A549 (cell line): ENCODE results near the gene TBC1D32. TPM values are rescaled to one million over a fixed set of nuclear protein-coding genes. Genes with fewer than 3 reads are reported as not detected.

ENCODE experiments used
- ATAC-seq, 2 experiments: fragments of 200-7000 bp in 1 of 2; fragments of >200 bp in 1 of 2; cut with Nextera tagmentation in 1 of 2; cut with Tn5 transposase in 1 of 2; 3 replicates each; pipeline versions ENCODE4 v1.8.0 to v1.9.1; 2018 to 2020; ENCODE audit warnings: mild to moderate bottlenecking in 1 of 2, moderate library complexity in 1 of 2
- CTCF ChIA-PET: fragments of 300-600 bp; sonication (Branson Sonifier 250); formaldehyde crosslinking; extraction: SDS; loops from one replicate; lab custom pipeline; 2021; ENCODE audit warnings: antibody characterized with exemption, inconsistent platforms; lab: Yijun Ruan, JAX
- POLR2A ChIA-PET: fragments of 350-600 bp; formaldehyde crosslinking; extraction: SDS; loops from one replicate; lab custom pipeline; 2021; ENCODE audit warnings: antibody characterized with exemption, inconsistent platforms; lab: Yijun Ruan, JAX
- DNase-seq, 2 experiments: peaks; one replicate each; pipeline versions ENCODE4 v3.0.0 to v3.0.0-alpha.2; 2011 to 2016; ENCODE audit warnings: low read depth in 1 of 2, low spot score in 1 of 2
- FAIRE-seq: peaks from 2 replicates; lab custom pipeline; 2011; peaks lifted over from hg19 to GRCh38; lab: Jason Lieb, UNC
- H3K27ac ChIP-seq, 2 experiments: fragments of >200 bp; sonication (Bioruptor Twin); formaldehyde crosslinking; 3 replicates each; pipeline ENCODE4 v1.5.1; 2016 to 2017
- H3K4me1 ChIP-seq: fragments of >200 bp; sonication (Bioruptor Twin); formaldehyde crosslinking; 3 replicates; pipeline ENCODE4 v1.6.1; 2016
- H3K4me2 ChIP-seq: fragments of >200 bp; sonication (Bioruptor Twin); formaldehyde crosslinking; 3 replicates; pipeline ENCODE4 v1.6.1; 2016
- H3K4me3 ChIP-seq: fragments of >200 bp; sonication (Bioruptor Twin); formaldehyde crosslinking; 3 replicates; pipeline ENCODE4 v1.5.1; 2016
- H3K9me3 ChIP-seq: fragments of >200 bp; sonication (Bioruptor Twin); formaldehyde crosslinking; 3 replicates; pipeline ENCODE4 v1.6.1; 2016
- BHLHE40 ChIP-seq: IDR thresholded peaks from 2 replicates; pipeline ENCODE4 v1.6.1; 2012; ENCODE audit warnings: low read depth, low read length, inconsistent platforms
- EHMT2 ChIP-seq: fragments of 200-600 bp; sonication (generic); IDR thresholded peaks from 2 replicates; pipeline ENCODE4 v1.6.1; 2016; ENCODE audit warnings: antibody characterized with exemption, low read depth, mild to moderate bottlenecking, moderate library complexity
- ESRRA ChIP-seq: fragments of 150-350 bp; IDR thresholded peaks from 2 replicates; pipeline ENCODE4 v1.6.1; 2014; ENCODE audit warnings: mild to moderate bottlenecking, low read length, borderline replicate concordance
- FOSB ChIP-seq: fragments of 250-450 bp; sonication (Bioruptor Pico); IDR thresholded peaks from 2 replicates; pipeline ENCODE4 v1.5.0; 2020; ENCODE audit warnings: mild to moderate bottlenecking, moderate library complexity
- FOSL2 ChIP-seq, 2 experiments: fragments of 450-650 bp in 1 of 2; fragments of >200 bp in 1 of 2; sonication (Bioruptor Twin) in 1 of 2; formaldehyde crosslinking; IDR thresholded peaks; 2 replicates each; pipeline versions ENCODE4 v1.5.0 to v1.6.1; 2016 to 2020; ENCODE audit warnings: mild to moderate bottlenecking in 1 of 2, moderate library complexity in 1 of 2
- HEYL ChIP-seq: fragments of 250-450 bp; sonication (Bioruptor Pico); IDR thresholded peaks from 2 replicates; pipeline ENCODE4 v1.8.0; 2021; ENCODE audit warnings: mild to moderate bottlenecking, moderate library complexity
- NR3C1 ChIP-seq: fragments of >200 bp; sonication (Bioruptor Twin); formaldehyde crosslinking; IDR thresholded peaks from 3 replicates; pipeline ENCODE4 v1.6.1; 2017
- RAD21 ChIP-seq, 2 experiments: fragments of >200 bp in 1 of 2; sonication (Bioruptor Twin) in 1 of 2; formaldehyde crosslinking in 1 of 2; IDR thresholded peaks in 1 of 2; conservative IDR thresholded peaks in 1 of 2; 2 replicates in 1 of 2; 3 replicates in 1 of 2; pipeline ENCODE4 v1.6.1; 2012 to 2018; ENCODE audit warnings: inconsistent platforms in 1 of 2
- RFX5 ChIP-seq: fragments of 450-650 bp; IDR thresholded peaks from 2 replicates; pipeline ENCODE4 v1.7.1; 2014; ENCODE audit warnings: antibody characterized with exemption, mild to moderate bottlenecking, moderate library complexity
- SMC3 ChIP-seq: fragments of >200 bp; sonication (Bioruptor Twin); formaldehyde crosslinking; IDR thresholded peaks from 3 replicates; pipeline ENCODE4 v1.6.1; 2018; ENCODE audit warnings: inconsistent platforms
- ZFP36 ChIP-seq: fragments of 450-650 bp; IDR thresholded peaks from 2 replicates; pipeline ENCODE4 v1.6.1; 2014; ENCODE audit warnings: borderline replicate concordance; ENCODE audit not compliant: partially characterized antibody
- WGBS: methylation state at CpG from one replicate; pipeline ENCODE4 v1.1.6; 2017; ENCODE audit errors: missing lambda C conversion rate; 5-methylcytosine and 5-hydroxymethylcytosine counted together
- polyA plus RNA-seq, 4 experiments: library from polyadenylated mRNA; depleted of rRNA in 3 of 4; stranded (reverse); fragments of >200 nt; fragmentation: RNase III in 1 of 4; extraction: RNeasy Plus Mini Kit Qiagen cat#74134 plus additional on column Dnase treatment in 1 of 4; gene quantifications; 2 replicates in 3 of 4; 3 replicates in 1 of 4; pipeline ENCODE4 v1.2.3, GENCODE V29; 2011 to 2017
- small RNA-seq, 6 experiments: library from RNA; depleted of rRNA; stranded (forward); fragments of <200 nt; gene quantifications; one replicate each; pipeline ENCODE3, GENCODE V24; 2012
- TF ChIP-seq, protein P1 (sequence below): fragments of >200 bp; sonication (Bioruptor Twin); formaldehyde crosslinking; IDR thresholded peaks from 3 replicates; pipeline ENCODE4 v1.6.1; 2016

The TBC1D32 gene
- polyA plus RNA-seq, 2 of the 4 experiments (the other 2 are of a cell fraction): 2.1 to 4.4 TPM

DNA sequence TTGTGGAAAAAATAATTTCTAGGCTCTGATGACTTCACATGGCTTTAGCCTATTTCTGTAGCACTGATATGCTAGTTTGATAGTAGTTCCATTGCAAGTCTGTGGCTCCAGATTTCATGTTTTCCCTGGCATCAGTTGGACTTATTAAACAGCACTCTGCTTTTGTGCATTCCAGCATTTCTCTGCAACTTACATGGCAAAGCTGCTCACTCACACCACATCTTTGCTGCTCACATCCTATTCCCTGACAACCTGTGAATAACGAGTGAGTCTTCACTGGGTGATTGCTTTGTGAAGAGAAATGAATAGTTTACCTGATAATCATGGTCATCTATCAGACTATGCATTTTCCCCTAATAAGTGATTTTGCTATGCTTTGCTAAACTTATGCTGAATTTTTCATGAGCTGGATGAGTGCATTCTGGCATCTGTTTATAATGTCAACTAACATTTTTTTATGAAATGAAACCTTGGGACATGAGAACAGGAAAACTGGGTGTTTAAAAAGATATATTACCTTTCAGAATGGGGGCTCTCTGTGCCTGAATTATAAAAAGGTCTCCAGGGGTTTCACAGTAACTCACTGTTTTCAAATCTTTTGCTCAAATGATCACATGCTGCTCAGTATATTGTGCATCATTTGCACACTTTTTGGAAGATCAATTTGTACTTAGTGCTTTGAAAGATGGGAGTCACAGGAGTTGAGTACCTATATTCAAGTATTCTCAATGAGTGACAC lies 301.8 kb downstream of the TBC1D32 start:
- no peak for FAIRE-seq
- H3K9me3 ChIP-seq: no peaks in the 10 kb centered on the region
- 0% methylated on average over 1 of the region's 1 CpG for WGBS
- ChIA-PET POLR2A (no interaction called here), CTCF (interaction anchor here (1.2 kb wide), 1 partner anchor 23 kb away, joined by 3 read pairs; no protein-coding TSS in a partner anchor)
- H3K4me2 ChIP-seq: no peak overlapping the region
- H3K27ac ChIP-seq: no peak overlapping the region
- DNase-seq: no peak
- no peak overlapping the region for H3K4me3 ChIP-seq
- no peak for ATAC-seq
- no peaks in the 10 kb centered on the region for H3K4me1 ChIP-seq
- TF ChIP-seq NR3C1: no peak
- no peak for TF ChIP-seq RAD21 (conservative IDR thresholded peaks at IDR 0.05 in 1 of 2, IDR thresholded peaks at IDR 0.05 in 1 of 2)
- no peak for TF ChIP-seq EHMT2
- TF ChIP-seq ESRRA: no peak
- TF ChIP-seq, protein P1, sequence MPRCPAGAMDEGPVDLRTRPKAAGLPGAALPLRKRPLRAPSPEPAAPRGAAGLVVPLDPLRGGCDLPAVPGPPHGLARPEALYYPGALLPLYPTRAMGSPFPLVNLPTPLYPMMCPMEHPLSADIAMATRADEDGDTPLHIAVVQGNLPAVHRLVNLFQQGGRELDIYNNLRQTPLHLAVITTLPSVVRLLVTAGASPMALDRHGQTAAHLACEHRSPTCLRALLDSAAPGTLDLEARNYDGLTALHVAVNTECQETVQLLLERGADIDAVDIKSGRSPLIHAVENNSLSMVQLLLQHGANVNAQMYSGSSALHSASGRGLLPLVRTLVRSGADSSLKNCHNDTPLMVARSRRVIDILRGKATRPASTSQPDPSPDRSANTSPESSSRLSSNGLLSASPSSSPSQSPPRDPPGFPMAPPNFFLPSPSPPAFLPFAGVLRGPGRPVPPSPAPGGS: no peak
- no peak for TF ChIP-seq FOSB (CRISPR knock-in tag)
- TF ChIP-seq HEYL: no peak
- no peak for TF ChIP-seq BHLHE40
- TF ChIP-seq ZFP36: no peak
- TF ChIP-seq SMC3: no peak
- TF ChIP-seq RFX5: no peak
- TF ChIP-seq FOSL2 (IDR thresholded peaks at IDR 0.05): no peak
- TF ChIP-seq FOSL2 (CRISPR knock-in tag; IDR thresholded peaks at IDR 0.05): no peak

Small RNA genes lying within 50 kb of the gene (small RNA-seq; reads per million reads assigned to genes)
- gene RF00019: 0 reads per million in 6 experiments
- gene RNU6-1286P: 0 reads per million in 6 experiments

Other genes starting within 250 kb of the TBC1D32 start
- 163 and 170 TPM in 2 replicates for gene GJA1, start 101.2 kb upstream of the TBC1D32 start, polyA plus RNA-seq (2011; rRNA removed)
- gene GJA1, start 101.2 kb upstream of the TBC1D32 start, polyA plus RNA-seq (2017; fragmentation: RNase III; extraction: RNeasy Plus Mini Kit Qiagen cat#74134 plus additional on column Dnase treatment): 76.7 to 88.9 TPM (median 87.4 TPM) in 3 replicates